Activated CD8-positive, alpha-beta T cell treated with anti-CD3 and anti-CD28 coated beads, Interleukin-2, amount 10 ng/mL, durations not matched to agents 7 days and 5 days (primary cell): ENCODE results near the gene ICOS. TPM values are rescaled to one million over a fixed set of nuclear protein-coding genes. Genes with fewer than 3 reads are reported as not detected.

Experiments
- ATAC-seq: fragments of 150-1000 bp; cut with Tn5 transposase; one replicate; pipeline ENCODE4 v1.10.0; 2021; ENCODE audit warnings: moderate library complexity
- CTCF ChIA-PET: fragments of 350-600 bp; sonication (Branson Sonifier 250); formaldehyde crosslinking; loops from one replicate; lab custom pipeline; 2021; ENCODE audit warnings: antibody characterized with exemption; lab: Charles Lee
- POLR2A ChIA-PET: fragments of 350-600 bp; sonication (Branson Sonifier 250); formaldehyde crosslinking; loops from one replicate; lab custom pipeline; 2021; ENCODE audit warnings: antibody characterized with exemption; lab: Charles Lee
- DNase-seq: peaks from one replicate; pipeline ENCODE4 v3.0.0-alpha.2; 2020
- H3K27ac Mint-ChIP-seq: one replicate; pipeline ENCODE4 v1.8.0; 2021; ENCODE audit warnings: mild to moderate bottlenecking, mixed read lengths
- H3K27me3 Mint-ChIP-seq: one replicate; pipeline ENCODE4 v1.8.0; 2021; ENCODE audit warnings: low read depth, mixed read lengths
- H3K36me3 Mint-ChIP-seq: one replicate; pipeline ENCODE4 v1.8.0; 2021; ENCODE audit warnings: low read depth, mixed read lengths
- H3K4me1 Mint-ChIP-seq: one replicate; pipeline ENCODE4 v1.8.0; 2021; ENCODE audit warnings: low read depth, mixed read lengths
- H3K4me3 Mint-ChIP-seq: one replicate; pipeline ENCODE4 v1.8.0; 2021; ENCODE audit warnings: mild to moderate bottlenecking, mixed read lengths
- H3K9me3 Mint-ChIP-seq: one replicate; pipeline ENCODE4 v1.8.0; 2022; ENCODE audit warnings: mixed read lengths; ENCODE audit not compliant: insufficient read depth
- total RNA-seq, 2 experiments: library from RNA; stranded (reverse); gene quantifications; one replicate each; pipeline ENCODE4 v1.2.3, GENCODE V29; 2021

Gene ICOS
- total RNA-seq = 10 to 100 TPM; 31.1 to 32.6 TPM

GRCh38 chr2:203936535-203936934 lies at the start of gene ICOS:
TSS of gene ICOS (plus strand) at chr2:203936763. CDS start at chr2:203936815, 52 bp downstream.
- ATAC-seq = peak; percentile 63
- Mint-ChIP-seq H3K9me3 (no peaks in the 10 kb centered on the region), H3K36me3 (peaks cover 34% of the 10 kb centered on the region), H3K4me3 (peak within 1 kb of the TSS; percentile 82), H3K27ac (peak within 1 kb of the TSS; percentile 89), H3K27me3 (no peaks in the 10 kb centered on the region), H3K4me1 (peaks cover 59% of the 10 kb centered on the region)
- ChIA-PET POLR2A (interaction anchor here (0.6 to 3.2 kb wide), 7 partner anchors 12 to 227 kb away, joined by 3 to 24 read pairs (median 3); partner anchors contain the start of gene CTLA4), CTCF (interaction anchor here (2.5 kb wide), 1 partner anchor 10 kb away, joined by 8 read pairs; no protein-coding TSS in a partner anchor)
- peak; percentile 74 for DNase-seq

GRCh38 chr2:203887677-203888076 lies 48.9 kb upstream of the ICOS start:
- no peak for DNase-seq
- no peak overlapping the region for H3K4me3 Mint-ChIP-seq
- H3K9me3 Mint-ChIP-seq = no peaks in the 10 kb centered on the region
- H3K27me3 Mint-ChIP-seq = no peaks in the 10 kb centered on the region
- no peak for ATAC-seq
- ChIA-PET POLR2A (interaction anchor here (1.7 to 2.6 kb wide), 3 partner anchors 13 to 19 kb away, joined by 12 to 14 read pairs (median 14); partner anchors contain the start of gene CTLA4), CTCF (interaction anchor here (2.0 to 2.7 kb wide), 5 partner anchors 10 to 72 kb away, joined by 6 to 9 read pairs (median 8); partner anchors contain the start of gene CTLA4)
- no peaks in the 10 kb centered on the region for H3K36me3 Mint-ChIP-seq
- H3K4me1 Mint-ChIP-seq = peaks cover 35% of the 10 kb centered on the region
- no peak overlapping the region for H3K27ac Mint-ChIP-seq

GRCh38 chr2:203889542-203889941 lies 47.0 kb upstream of the ICOS start:
- DNase-seq (no peak), ATAC-seq (no peak)
- ChIA-PET POLR2A (interaction anchor here (0.7 to 3.3 kb wide), 4 partner anchors 10 to 18 kb away, joined by 3 to 11 read pairs (median 6); no protein-coding TSS in a partner anchor), CTCF (interaction anchor here (0.9 to 2.3 kb wide), 8 partner anchors 11 to 75 kb away, joined by 3 to 9 read pairs (median 4); no protein-coding TSS in a partner anchor)
- H3K36me3 Mint-ChIP-seq = no peaks in the 10 kb centered on the region
- no peaks in the 10 kb centered on the region for H3K27me3 Mint-ChIP-seq
- no peaks in the 10 kb centered on the region for H3K9me3 Mint-ChIP-seq
- no peak overlapping the region for H3K4me3 Mint-ChIP-seq
- H3K27ac Mint-ChIP-seq = no peak overlapping the region
- H3K4me1 Mint-ChIP-seq = peaks cover 45% of the 10 kb centered on the region

GRCh38 chr2:203889944-203890343 lies 46.6 kb upstream of the ICOS start:
- Mint-ChIP-seq H3K4me3 (no peak overlapping the region), H3K4me1 (peaks cover 46% of the 10 kb centered on the region), H3K27ac (no peak overlapping the region), H3K27me3 (no peaks in the 10 kb centered on the region), H3K36me3 (no peaks in the 10 kb centered on the region), H3K9me3 (no peaks in the 10 kb centered on the region)
- ChIA-PET POLR2A (interaction anchor here (0.7 to 3.3 kb wide), 4 partner anchors 11 to 18 kb away, joined by 3 to 11 read pairs (median 6); no protein-coding TSS in a partner anchor), CTCF (interaction anchor here (0.9 to 2.3 kb wide), 8 partner anchors 11 to 75 kb away, joined by 3 to 9 read pairs (median 4); no protein-coding TSS in a partner anchor)
- DNase-seq (no peak), ATAC-seq (no peak)

- ChIA-PET POLR2A (interaction anchor here (0.5 to 3.3 kb wide), 7 partner anchors 9 to 170 kb away, joined by 3 to 11 read pairs (median 3); no protein-coding TSS in a partner anchor), CTCF (interaction anchor here (0.7 to 2.3 kb wide), 6 partner anchors 19 to 76 kb away, joined by 4 to 9 read pairs (median 4); partner anchors contain the start of gene CTLA4)
- ATAC-seq (no peak), DNase-seq (no peak)
- H3K27me3 Mint-ChIP-seq = no peaks in the 10 kb centered on the region
- H3K9me3 Mint-ChIP-seq = no peaks in the 10 kb centered on the region
- H3K36me3 Mint-ChIP-seq = no peaks in the 10 kb centered on the region
- H3K4me1 Mint-ChIP-seq = peaks cover 46% of the 10 kb centered on the region
- no peak overlapping the region for H3K4me3 Mint-ChIP-seq
- no peak overlapping the region for H3K27ac Mint-ChIP-seq
Observed at GRCh38 chr2:203890733-203891132, 45.8 kb upstream of the ICOS start.

- peak; percentile 40 for DNase-seq
- Mint-ChIP-seq H3K36me3 (no peaks in the 10 kb centered on the region), H3K27ac (no peak overlapping the region), H3K4me3 (no peak overlapping the region), H3K4me1 (peaks cover 42% of the 10 kb centered on the region), H3K9me3 (no peaks in the 10 kb centered on the region), H3K27me3 (no peaks in the 10 kb centered on the region)
- CTCF ChIA-PET = interaction anchor here (0.7 to 2.3 kb wide), 5 partner anchors 19 to 78 kb away, joined by 3 to 9 read pairs (median 4); partner anchors contain the start of gene CTLA4
- POLR2A ChIA-PET = interaction anchor here (0.6 to 3.3 kb wide), 6 partner anchors 15 to 171 kb away, joined by 3 to 11 read pairs (median 4); no protein-coding TSS in a partner anchor
- ATAC-seq = peak; percentile 78
Observed at GRCh38 chr2:203891474-203891873, 45.1 kb upstream of the ICOS start.

GRCh38 chr2:203892207-203892606 lies 44.4 kb upstream of the ICOS start:
- Mint-ChIP-seq H3K4me1 (peaks cover 41% of the 10 kb centered on the region), H3K9me3 (no peaks in the 10 kb centered on the region), H3K27ac (no peak overlapping the region), H3K27me3 (no peaks in the 10 kb centered on the region), H3K36me3 (peaks cover 4% of the 10 kb centered on the region), H3K4me3 (no peak overlapping the region)
- POLR2A ChIA-PET = interaction anchor here (0.6 to 3.3 kb wide), 4 partner anchors 13 to 183 kb away, joined by 3 to 11 read pairs (median 3); no protein-coding TSS in a partner anchor
- ATAC-seq (no peak), DNase-seq (no peak)
- CTCF ChIA-PET = interaction anchor here (1.5 to 2.1 kb wide), 3 partner anchors 17 to 79 kb away, joined by 3 to 8 read pairs (median 5); partner anchors contain the start of gene CTLA4

GRCh38 chr2:203893401-203893800 lies 43.2 kb upstream of the ICOS start:
- H3K27me3 Mint-ChIP-seq = no peaks in the 10 kb centered on the region
- H3K4me1 Mint-ChIP-seq = peaks cover 41% of the 10 kb centered on the region
- CTCF ChIA-PET = interaction anchor here (0.9 to 2.1 kb wide), 3 partner anchors 19 to 32 kb away, joined by 3 to 5 read pairs (median 4); partner anchors contain the start of gene CTLA4
- no peaks in the 10 kb centered on the region for H3K9me3 Mint-ChIP-seq
- peak overlapping the region; percentile 56 for H3K27ac Mint-ChIP-seq
- POLR2A ChIA-PET = interaction anchor here (0.7 to 2.0 kb wide), 4 partner anchors 14 to 26 kb away, joined by 3 to 7 read pairs (median 4); partner anchors contain the start of gene CTLA4
- H3K36me3 Mint-ChIP-seq = peaks cover 4% of the 10 kb centered on the region
- ATAC-seq (no peak), DNase-seq (no peak)
- no peak overlapping the region for H3K4me3 Mint-ChIP-seq

- Mint-ChIP-seq H3K9me3 (no peaks in the 10 kb centered on the region), H3K27ac (no peak overlapping the region), H3K36me3 (peaks cover 5% of the 10 kb centered on the region), H3K27me3 (no peaks in the 10 kb centered on the region), H3K4me1 (peaks cover 41% of the 10 kb centered on the region), H3K4me3 (no peak overlapping the region)
- ChIA-PET POLR2A (interaction anchor here (0.7 to 2.0 kb wide), 3 partner anchors 19 to 26 kb away, joined by 3 to 7 read pairs (median 5); partner anchors contain the start of gene CTLA4), CTCF (interaction anchor here (0.9 to 2.1 kb wide), 3 partner anchors 19 to 33 kb away, joined by 3 to 5 read pairs (median 4); partner anchors contain the start of gene CTLA4)
- no peak for DNase-seq
- ATAC-seq = no peak
Observed at GRCh38 chr2:203893840-203894239, 42.7 kb upstream of the ICOS start.

- H3K9me3 Mint-ChIP-seq = no peaks in the 10 kb centered on the region
- ChIA-PET POLR2A (interaction anchor here (0.7 to 2.0 kb wide), 3 partner anchors 20 to 27 kb away, joined by 3 to 7 read pairs (median 5); partner anchors contain the start of gene CTLA4), CTCF (interaction anchor here (2.1 kb wide), 1 partner anchor 19 kb away, joined by 5 read pairs; no protein-coding TSS in a partner anchor)
- no peaks in the 10 kb centered on the region for H3K27me3 Mint-ChIP-seq
- H3K27ac Mint-ChIP-seq = no peak overlapping the region
- no peak overlapping the region for H3K4me3 Mint-ChIP-seq
- peak; percentile 54 for ATAC-seq
- DNase-seq = no peak
- peaks cover 7% of the 10 kb centered on the region for H3K36me3 Mint-ChIP-seq
- peaks cover 41% of the 10 kb centered on the region for H3K4me1 Mint-ChIP-seq
Observed at GRCh38 chr2:203894262-203894661, 42.3 kb upstream of the ICOS start.

- Mint-ChIP-seq H3K27ac (no peak overlapping the region), H3K4me1 (peaks cover 20% of the 10 kb centered on the region), H3K9me3 (peaks cover 21% of the 10 kb centered on the region), H3K4me3 (no peak overlapping the region), H3K36me3 (peaks cover 17% of the 10 kb centered on the region), H3K27me3 (no peaks in the 10 kb centered on the region)
- DNase-seq (no peak), ATAC-seq (no peak)
- ChIA-PET CTCF (interaction anchor here (1.4 to 4.4 kb wide), 3 partner anchors 11 to 17 kb away, joined by 4 to 30 read pairs (median 8); no protein-coding TSS in a partner anchor), POLR2A (interaction anchor here (1.0 to 1.4 kb wide), 2 partner anchors 26 to 30 kb away, joined by 3 to 8 read pairs; partner anchors contain the start of gene CTLA4)
Observed at GRCh38 chr2:203897544-203897943, 39.0 kb upstream of the ICOS start.
